Fibroblast of mammary gland (primary cell): ENCODE results near the gene CDK4.
"Not testable (repeated sequence)": the region's sequence is repeated elsewhere in the genome, so short reads cannot be mapped to it uniquely, and the experiment has no call there.

Source experiments
- DNase-seq: peaks from one replicate; pipeline ENCODE4 v3.0.0-alpha.2; 2010; ENCODE audit warnings: low read depth
- H3K4me3 ChIP-seq: 2 replicates; pipeline ENCODE4 v1.5.1; 2011; ENCODE audit warnings: low read depth, mild to moderate bottlenecking, low read length, moderate library complexity; ENCODE audit not compliant: control insufficient read depth
- CTCF ChIP-seq: conservative IDR thresholded peaks from 2 replicates; pipeline ENCODE4 v1.5.1; 2011; ENCODE audit warnings: low read depth, low read length, inconsistent platforms; ENCODE audit not compliant: control insufficient read depth, insufficient read depth

Gene CDK4

GRCh38 chr12:57718641-57719528 is 33.2 kb downstream of the CDK4 start:
- no peak for DNase-seq
- H3K4me3 ChIP-seq, result no peak overlapping the region
- TF ChIP-seq CTCF, result no peak

GRCh38 chr12:57717846-57718640 is 34.1 kb downstream of the CDK4 start:
- DNase-seq, result no peak
- H3K4me3 ChIP-seq, result no peak overlapping the region
- no peak for TF ChIP-seq CTCF

- no peak for TF ChIP-seq CTCF
- no peak overlapping the region for H3K4me3 ChIP-seq
- no peak for DNase-seq
These were observed 35.0 kb downstream of the CDK4 start for GRCh38 chr12:57717131-57717530.

- no peak for TF ChIP-seq CTCF
These were observed 35.8 kb downstream of the CDK4 start for GRCh38 chr12:57716305-57716704.

GRCh38 chr12:57715786-57716185 is 36.3 kb downstream of the CDK4 start:
- TF ChIP-seq CTCF, result no peak
- H3K4me3 ChIP-seq, result no peak overlapping the region
- no peak for DNase-seq

More at GRCh38 chr12:57716305-57716704, 35.8 kb downstream of the CDK4 start:
- no peak overlapping the region for H3K4me3 ChIP-seq
- no peak for DNase-seq

- H3K4me3 ChIP-seq, DNase-seq: not testable (repeated sequence)
These were observed 36.9 kb downstream of the CDK4 start for GRCh38 chr12:57715036-57715748.
